SIG-M5 treated with dmso at 0.1 percent for 504 hours (cell line): Measurements from ENCODE around the gene TPRN.

Source experiments
- DNase-seq: peaks from one replicate; lab custom pipeline; 2025; ENCODE audit not compliant: unreplicated experiment; lab: John Stamatoyannopoulos, UW

Gene TPRN

DNA sequence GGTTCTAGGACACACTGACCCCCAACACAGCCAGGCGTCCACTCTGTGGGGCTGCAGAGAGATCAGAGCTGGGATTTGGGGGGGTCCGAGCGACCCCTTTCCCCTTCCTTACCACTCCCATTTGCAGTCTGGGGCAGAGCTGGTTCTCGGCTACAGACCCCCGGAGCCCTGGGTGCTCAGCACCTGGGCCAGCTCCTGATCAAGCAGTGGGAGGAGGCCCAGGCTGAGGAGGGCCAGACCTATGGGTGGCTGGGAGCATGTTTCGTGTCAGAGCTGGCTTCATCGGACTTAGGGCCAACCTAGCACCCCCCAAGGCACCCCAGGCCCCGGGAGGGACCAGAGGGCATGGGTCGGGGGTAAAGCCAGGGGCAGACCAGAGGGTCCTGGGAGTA lies 54.0 kb downstream of the TPRN start:
- DNase-seq = no peak

DNA sequence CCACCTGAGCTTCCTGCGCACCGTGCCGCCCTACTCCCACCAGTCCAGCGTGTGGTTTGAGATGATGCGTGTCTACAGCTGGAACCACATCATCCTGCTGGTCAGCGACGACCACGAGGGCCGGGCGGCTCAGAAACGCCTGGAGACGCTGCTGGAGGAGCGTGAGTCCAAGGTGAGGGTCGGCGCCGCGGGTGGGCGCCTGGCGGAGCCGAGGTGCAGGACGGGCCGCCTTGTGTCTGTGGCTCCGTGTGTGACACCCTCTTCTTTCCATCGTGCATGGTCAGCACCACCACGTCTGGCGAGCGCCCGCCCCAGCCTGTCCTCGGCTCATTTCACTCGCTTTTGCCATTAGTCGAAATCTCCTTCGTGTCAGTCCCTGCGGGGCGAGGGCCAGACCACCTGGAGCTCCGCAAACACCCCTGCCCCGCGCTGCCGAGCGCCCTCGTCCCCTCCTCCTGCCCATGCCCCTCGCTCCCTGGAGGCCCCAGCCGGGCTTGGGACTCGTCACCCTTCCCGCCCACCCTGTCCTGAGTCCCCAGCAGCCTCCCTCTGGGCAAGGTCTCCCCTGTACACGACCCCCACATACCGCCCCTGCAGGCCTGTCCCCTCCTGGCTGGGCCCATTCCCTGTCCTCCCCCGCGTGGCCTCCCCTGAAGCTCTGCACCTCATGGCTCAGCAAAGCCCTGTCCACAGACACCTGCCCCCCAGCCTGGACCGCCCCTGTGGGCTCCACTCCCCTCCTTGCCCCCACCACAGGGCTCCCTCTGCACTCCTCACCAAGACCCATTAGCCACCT lies 54.6 kb downstream of the TPRN start:
- DNase-seq = no peak

DNA sequence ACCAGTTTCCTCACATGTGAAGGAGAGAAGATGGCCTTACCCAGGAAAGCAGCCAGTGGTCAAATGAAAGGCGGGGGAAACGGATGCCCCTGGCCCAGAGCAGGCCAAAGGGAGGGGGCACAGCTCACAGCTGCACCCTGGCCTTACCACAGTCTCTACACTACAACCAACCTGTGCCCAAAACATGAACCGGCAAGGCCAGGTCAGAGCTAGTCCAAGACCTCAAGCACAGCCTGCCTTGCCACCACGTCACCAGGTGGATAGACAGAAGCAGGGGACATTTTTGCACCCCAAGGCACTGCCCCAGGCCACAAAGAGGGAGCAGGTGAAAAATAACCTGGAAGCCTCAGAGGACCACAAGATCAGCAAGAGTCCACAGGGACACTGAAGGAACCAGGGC lies 57.1 kb downstream of the TPRN start:
- DNase-seq = no peak

DNA sequence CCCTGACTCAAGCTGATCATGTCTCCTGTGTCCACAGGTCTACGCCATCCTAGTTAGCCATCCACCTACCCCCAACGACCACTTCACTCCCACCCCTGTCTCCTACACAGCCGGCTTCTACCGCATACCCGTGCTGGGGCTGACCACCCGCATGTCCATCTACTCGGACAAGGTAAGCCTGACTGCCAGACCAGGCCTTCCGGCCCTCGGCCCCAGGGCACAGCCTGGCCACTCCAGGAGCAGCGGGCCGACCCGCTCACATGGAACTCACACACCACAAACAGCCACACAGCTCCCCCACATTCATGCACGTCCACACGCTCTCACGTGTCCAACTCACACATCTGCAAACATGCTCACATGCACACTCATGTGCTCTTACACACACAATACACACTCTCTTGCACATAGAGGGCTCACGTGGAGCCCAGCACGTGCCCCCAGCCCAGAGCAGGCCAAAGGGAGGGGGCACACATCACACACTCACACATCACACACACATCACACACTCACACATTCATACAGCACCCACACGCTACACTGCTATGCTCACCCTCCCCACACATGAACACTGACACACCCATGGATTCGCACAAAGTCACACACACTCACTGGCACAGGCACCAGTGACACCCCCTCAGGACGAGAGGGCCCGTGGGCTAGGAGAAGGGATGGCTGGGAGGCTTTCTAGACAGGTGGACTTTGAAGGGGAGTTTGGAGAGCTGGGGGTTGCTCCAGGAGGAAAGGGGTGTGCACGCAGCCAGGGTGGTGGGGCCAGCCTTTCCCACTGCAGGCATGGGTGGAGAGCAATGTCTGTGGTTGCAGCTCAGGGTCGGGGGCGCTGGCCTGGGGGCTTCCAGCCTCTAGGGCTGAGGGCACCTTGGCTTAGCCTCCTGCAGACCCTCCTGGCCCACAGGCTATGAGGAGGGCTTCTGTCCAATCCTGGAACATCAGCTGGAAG lies 58.3 kb downstream of the TPRN start:
- DNase-seq = no peak
